Sigmoid colon (tissue), 3 donors: ENCODE results near the gene ZKSCAN4.

Experiments used
- POLR2A ChIP-seq, 2 donors: fragments of 450-650 bp; IDR thresholded peaks; one replicate each; pipeline ENCODE4 v1.6.1; 2016; ENCODE audit warnings: antibody characterized with exemption in 2 of 2, mild to moderate bottlenecking in 2 of 2, moderate library complexity in 2 of 2
- TF ChIP-seq, protein P1 (sequence below), 4 experiments: fragments of 450-650 bp in 3 of 4; fragments of 200-600 bp in 1 of 4; IDR thresholded peaks; one replicate each; pipeline ENCODE4 v1.5.1; 2016 to 2019; ENCODE audit warnings: antibody characterized with exemption in 4 of 4, mild to moderate bottlenecking in 3 of 4, moderate library complexity in 2 of 4

DNA sequence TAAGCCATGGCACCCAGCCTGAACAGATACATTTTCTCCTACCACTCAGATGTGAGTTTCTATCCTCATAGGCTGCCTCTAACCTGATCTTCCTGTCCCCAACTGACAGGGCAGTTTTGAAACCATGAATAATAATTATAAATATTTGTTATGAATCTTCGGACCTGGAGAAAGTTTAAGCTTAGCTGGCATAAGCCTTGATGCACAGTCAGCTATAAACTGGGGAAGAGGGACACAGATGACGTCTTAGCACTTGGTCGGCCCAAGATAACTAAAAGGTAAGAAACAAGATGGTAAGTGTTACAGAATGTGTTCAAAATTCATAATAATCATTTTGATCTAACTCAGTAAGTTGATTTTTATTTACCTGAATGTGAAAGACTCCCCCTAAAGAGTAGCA is 8.1 kb downstream of the ZKSCAN4 start:
- TF ChIP-seq, protein P1, sequence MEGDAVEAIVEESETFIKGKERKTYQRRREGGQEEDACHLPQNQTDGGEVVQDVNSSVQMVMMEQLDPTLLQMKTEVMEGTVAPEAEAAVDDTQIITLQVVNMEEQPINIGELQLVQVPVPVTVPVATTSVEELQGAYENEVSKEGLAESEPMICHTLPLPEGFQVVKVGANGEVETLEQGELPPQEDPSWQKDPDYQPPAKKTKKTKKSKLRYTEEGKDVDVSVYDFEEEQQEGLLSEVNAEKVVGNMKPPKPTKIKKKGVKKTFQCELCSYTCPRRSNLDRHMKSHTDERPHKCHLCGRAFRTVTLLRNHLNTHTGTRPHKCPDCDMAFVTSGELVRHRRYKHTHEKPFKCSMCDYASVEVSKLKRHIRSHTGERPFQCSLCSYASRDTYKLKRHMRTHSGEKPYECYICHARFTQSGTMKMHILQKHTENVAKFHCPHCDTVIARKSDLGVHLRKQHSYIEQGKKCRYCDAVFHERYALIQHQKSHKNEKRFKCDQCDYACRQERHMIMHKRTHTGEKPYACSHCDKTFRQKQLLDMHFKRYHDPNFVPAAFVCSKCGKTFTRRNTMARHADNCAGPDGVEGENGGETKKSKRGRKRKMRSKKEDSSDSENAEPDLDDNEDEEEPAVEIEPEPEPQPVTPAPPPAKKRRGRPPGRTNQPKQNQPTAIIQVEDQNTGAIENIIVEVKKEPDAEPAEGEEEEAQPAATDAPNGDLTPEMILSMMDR (IDR thresholded peaks at IDR 0.05) = no peak
- TF ChIP-seq POLR2A (IDR thresholded peaks at IDR 0.05) = no peak
